Measurements from ENCODE around the gene SRCAP.

- TF ChIP-seq CTCF (IDR thresholded peaks at IDR 0.05) (no peak), POLR2AphosphoS5 (IDR thresholded peaks at IDR 0.05) (no peak), EP300 (IDR thresholded peaks at IDR 0.05) (no peak)
Measured at GRCh38 chr16:30720086-30720485, 21.1 kb downstream of the SRCAP start.
